HepG2 (cell line): ENCODE data around the gene ANO9. TPM values are rescaled to one million over a fixed set of nuclear protein-coding genes. Genes with fewer than 3 reads are reported as not detected.

ENCODE experiments used
- ARID5B ChIP-seq: IDR thresholded peaks from 2 replicates; pipeline ENCODE4 v1.4.0; 2020; ENCODE audit warnings: mild to moderate bottlenecking, missing genetic modification reagents
- DMAP1 ChIP-seq: IDR thresholded peaks from 2 replicates; pipeline ENCODE4 v1.6.1; 2016
- FOXP1 ChIP-seq, 2 experiments: fragments of 450-650 bp in 1 of 2; IDR thresholded peaks; 2 replicates each; pipeline ENCODE4 v1.6.1; 2017 to 2018; ENCODE audit warnings: antibody characterized with exemption in 1 of 2
- GABPA ChIP-seq, 2 experiments: IDR thresholded peaks; 2 replicates each; pipeline ENCODE4 v1.6.1; 2011 to 2016; ENCODE audit warnings: low read depth in 2 of 2, low read length in 1 of 2, missing biosample characterization in 1 of 2, missing genetic modification characterization in 1 of 2
- HDAC2 ChIP-seq: sonication (generic); formaldehyde crosslinking; IDR thresholded peaks from 2 replicates; pipeline ENCODE4 v1.4.0; 2020; ENCODE audit warnings: missing genetic modification reagents
- HMG20B ChIP-seq: conservative IDR thresholded peaks from 2 replicates; pipeline ENCODE4 v1.6.1; 2016; ENCODE audit warnings: missing genetic modification reagents, missing compliant biosample characterization
- NCOA1 ChIP-seq: sonication (generic); formaldehyde crosslinking; IDR thresholded peaks from 2 replicates; pipeline ENCODE4 v1.9.0; 2021; ENCODE audit warnings: missing genetic modification reagents
- NFYB ChIP-seq: sonication (generic); formaldehyde crosslinking; IDR thresholded peaks from 2 replicates; pipeline ENCODE4 v1.4.0; 2020; ENCODE audit warnings: missing genetic modification reagents
- NFYC ChIP-seq: IDR thresholded peaks from 2 replicates; pipeline ENCODE4 v1.6.1; 2016; ENCODE audit warnings: missing genetic modification reagents, missing compliant biosample characterization
- NR3C1 ChIP-seq: sonication (generic); formaldehyde crosslinking; IDR thresholded peaks from 2 replicates; pipeline ENCODE4 v1.4.0; 2020; ENCODE audit warnings: missing genetic modification reagents
- PLRG1 ChIP-seq: fragments of 450-650 bp; conservative IDR thresholded peaks from 2 replicates; pipeline ENCODE4 v1.6.1; 2016
- RAD21 ChIP-seq: fragments of 450-650 bp; formaldehyde crosslinking; IDR thresholded peaks from 2 replicates; pipeline ENCODE4 v1.5.0; 2020; ENCODE audit warnings: mild to moderate bottlenecking
- REL ChIP-seq: sonication (generic); formaldehyde crosslinking; conservative IDR thresholded peaks from 2 replicates; pipeline ENCODE4 v1.8.0; 2022; ENCODE audit warnings: mild to moderate bottlenecking, missing genetic modification reagents, moderate library complexity
- STAT5B ChIP-seq: sonication (generic); formaldehyde crosslinking; IDR thresholded peaks from 2 replicates; pipeline ENCODE4 v1.4.0; 2020; ENCODE audit warnings: missing genetic modification reagents
- TSC22D2 ChIP-seq: sonication (generic); formaldehyde crosslinking; IDR thresholded peaks from 2 replicates; pipeline ENCODE4 v1.5.1; 2020; ENCODE audit warnings: missing genetic modification reagents, mild to moderate bottlenecking, borderline replicate concordance
- ZNF747 ChIP-seq: sonication (generic); formaldehyde crosslinking; IDR thresholded peaks from 2 replicates; pipeline ENCODE4 v1.8.1; 2023; ENCODE audit warnings: missing genetic modification reagents, mild to moderate bottlenecking, borderline replicate concordance
- ZNF781 ChIP-seq: sonication (generic); formaldehyde crosslinking; IDR thresholded peaks from 2 replicates; pipeline ENCODE4 v1.5.1; 2020; ENCODE audit warnings: borderline replicate concordance, mild to moderate bottlenecking, missing genetic modification reagents; ENCODE audit errors: not compliant biosample characterization
- polyA plus RNA-seq, 8 experiments: library from polyadenylated mRNA; depleted of rRNA in 3 of 8; stranded (reverse) in 7 of 8; unstranded in 1 of 8; fragments of >200 nt; fragmentation: Illumina TruSeq in 4 of 8; extraction: Trizol in 4 of 8; gene quantifications; 2 replicates each; pipeline versions ENCODE4 v1.2.1 to v1.2.3, GENCODE V29; 2011 to 2016; ENCODE audit warnings: low read depth in 4 of 8, missing spikeins in 1 of 8, mixed read lengths in 1 of 8; ENCODE audit not compliant: insufficient read depth in 1 of 8
- total RNA-seq, 5 experiments: library from RNA; depleted of rRNA; stranded (reverse); fragments of >200 nt; fragmentation: Illumina TruSeq; extraction: Trizol; gene quantifications; 2 replicates each; pipeline ENCODE4 v1.2.3, GENCODE V29; 2016; ENCODE audit warnings: low read depth in 1 of 5
- TF ChIP-seq, protein P1 (sequence below): sonication (generic); formaldehyde crosslinking; IDR thresholded peaks from 2 replicates; pipeline ENCODE4 v1.4.0; 2020; ENCODE audit warnings: missing genetic modification reagents, borderline replicate concordance

Gene ANO9
- total and polyA plus RNA-seq, 2 of the 13 experiments (the other 11 are each of a cell fraction or from before 2014, with no cell fraction given), result 8.9 to 14.3 TPM

GRCh38 chr11:449889-450808 is 8.3 kb upstream of the ANO9 start, which contains the start of gene PTDSS2 (continued):
- TF ChIP-seq ARID5B, result 0 out of 2 replicates have a peak, but pooled peaks have one; percentile 22
- peak; percentile 50 for TF ChIP-seq RAD21 (CRISPR knock-in tag)
- 0 out of 2 replicates have a peak, but pooled peaks have one; percentile 49 for TF ChIP-seq NCOA1 (CRISPR knock-in tag)
- TF ChIP-seq GABPA (IDR thresholded peaks at IDR 0.05; ENCODE audit: low read depth, low read length), result no peak
- peak; percentile 77 for TF ChIP-seq GABPA (CRISPR knock-in tag; IDR thresholded peaks at IDR 0.05; ENCODE audit: low read depth)
- no peak for TF ChIP-seq HMG20B (CRISPR knock-in tag)
- peak; percentile 77 for TF ChIP-seq DMAP1 (CRISPR knock-in tag)
- TF ChIP-seq ZNF747 (CRISPR knock-in tag), result 0 out of 2 replicates have a peak, but pooled peaks have one; percentile 26
- peak; percentile 88 for TF ChIP-seq HDAC2 (CRISPR knock-in tag)
- no peak for TF ChIP-seq REL
- TF ChIP-seq PLRG1, result no peak
- no peak for TF ChIP-seq NR3C1
- peak; percentile 72 for TF ChIP-seq NFYB (CRISPR knock-in tag)
- peak; percentile 64 for TF ChIP-seq TSC22D2 (CRISPR knock-in tag)
- peak; percentile 71 for TF ChIP-seq NFYC (CRISPR knock-in tag)
- TF ChIP-seq, protein P1, sequence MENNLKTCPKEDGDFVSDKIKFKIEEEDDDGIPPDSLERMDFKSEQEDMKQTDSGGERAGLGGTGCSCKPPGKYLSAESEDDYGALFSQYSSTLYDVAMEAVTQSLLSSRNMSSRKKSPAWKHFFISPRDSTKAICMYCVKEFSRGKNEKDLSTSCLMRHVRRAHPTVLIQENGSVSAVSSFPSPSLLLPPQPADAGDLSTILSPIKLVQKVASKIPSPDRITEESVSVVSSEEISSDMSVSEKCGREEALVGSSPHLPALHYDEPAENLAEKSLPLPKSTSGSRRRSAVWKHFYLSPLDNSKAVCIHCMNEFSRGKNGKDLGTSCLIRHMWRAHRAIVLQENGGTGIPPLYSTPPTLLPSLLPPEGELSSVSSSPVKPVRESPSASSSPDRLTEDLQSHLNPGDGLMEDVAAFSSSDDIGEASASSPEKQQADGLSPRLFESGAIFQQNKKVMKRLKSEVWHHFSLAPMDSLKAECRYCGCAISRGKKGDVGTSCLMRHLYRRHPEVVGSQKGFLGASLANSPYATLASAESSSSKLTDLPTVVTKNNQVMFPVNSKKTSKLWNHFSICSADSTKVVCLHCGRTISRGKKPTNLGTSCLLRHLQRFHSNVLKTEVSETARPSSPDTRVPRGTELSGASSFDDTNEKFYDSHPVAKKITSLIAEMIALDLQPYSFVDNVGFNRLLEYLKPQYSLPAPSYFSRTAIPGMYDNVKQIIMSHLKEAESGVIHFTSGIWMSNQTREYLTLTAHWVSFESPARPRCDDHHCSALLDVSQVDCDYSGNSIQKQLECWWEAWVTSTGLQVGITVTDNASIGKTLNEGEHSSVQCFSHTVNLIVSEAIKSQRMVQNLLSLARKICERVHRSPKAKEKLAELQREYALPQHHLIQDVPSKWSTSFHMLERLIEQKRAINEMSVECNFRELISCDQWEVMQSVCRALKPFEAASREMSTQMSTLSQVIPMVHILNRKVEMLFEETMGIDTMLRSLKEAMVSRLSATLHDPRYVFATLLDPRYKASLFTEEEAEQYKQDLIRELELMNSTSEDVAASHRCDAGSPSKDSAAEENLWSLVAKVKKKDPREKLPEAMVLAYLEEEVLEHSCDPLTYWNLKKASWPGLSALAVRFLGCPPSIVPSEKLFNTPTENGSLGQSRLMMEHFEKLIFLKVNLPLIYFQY (CRISPR knock-in tag), result 0 out of 2 replicates have a peak, but pooled peaks have one; percentile 53
- no peak for TF ChIP-seq FOXP1 (IDR thresholded peaks at IDR 0.05)
- peak; percentile 36; the same call in 1 of the 2 replicates for TF ChIP-seq FOXP1 (CRISPR knock-in tag; IDR thresholded peaks at IDR 0.05)
- TF ChIP-seq ZNF781 (CRISPR knock-in tag), result no peak
- 0 out of 2 replicates have a peak, but pooled peaks have one; percentile 29 for TF ChIP-seq STAT5B
